Type B pancreatic cell (in vitro differentiated cells): Measurements from ENCODE around the gene SLC25A4. TPM values are rescaled to one million over a fixed set of nuclear protein-coding genes. Genes with fewer than 3 reads are reported as not detected.
A peak's percentile ranks its signal among the peaks of the same experiment; 100 is the strongest.

Experiments used
- DNase-seq: peaks from one replicate; pipeline ENCODE4 v3.0.0; 2021; ENCODE audit warnings: mixed read lengths; ENCODE audit not compliant: unreplicated experiment; ENCODE audit errors: extremely low spot score
- H3K27ac Mint-ChIP-seq: 2 replicates; pipeline ENCODE4 v1.8.0; 2021; ENCODE audit warnings: mild to moderate bottlenecking, mixed read lengths
- H3K27me3 Mint-ChIP-seq: 2 replicates; pipeline ENCODE4 v1.8.0; 2021; ENCODE audit warnings: mixed read lengths
- H3K36me3 Mint-ChIP-seq: 2 replicates; pipeline ENCODE4 v1.8.0; 2021; ENCODE audit warnings: mixed read lengths
- H3K4me1 Mint-ChIP-seq: one replicate; pipeline ENCODE4 v1.8.0; 2021; ENCODE audit warnings: mixed read lengths; ENCODE audit not compliant: unreplicated experiment
- H3K4me3 Mint-ChIP-seq: 2 replicates; pipeline ENCODE4 v1.8.0; 2021; ENCODE audit warnings: mild to moderate bottlenecking, mixed read lengths
- H3K9me3 Mint-ChIP-seq: 2 replicates; pipeline ENCODE4 v1.8.0; 2021; ENCODE audit warnings: mixed read lengths
- long read RNA-seq: library from polyadenylated mRNA; unstranded; transcript quantifications from one replicate; pipeline ENCODE4 v2.0.0, GENCODE V29; 2020
- total RNA-seq: library from RNA; stranded (reverse); gene quantifications from 2 replicates; pipeline ENCODE4 v1.2.1, GENCODE V29; 2021; ENCODE audit warnings: low replicate concordance
- TF ChIP-seq, protein P1 (sequence below): fragments of 200-600 bp; sonication (generic); conservative IDR thresholded peaks from 2 replicates; pipeline ENCODE4 v1.5.0; 2021; ENCODE audit warnings: antibody characterized with exemption, mild to moderate bottlenecking

Gene SLC25A4
- 31.0 and 40.8 TPM in 2 replicates for total RNA-seq
- long read RNA-seq, full-length matches to known transcripts: 313 of 347 reads
- long read RNA-seq, partial matches to known transcripts: 8 of 347 reads
- long read RNA-seq, other reads (novel, unspliced or antisense): 26 of 347 reads

- TF ChIP-seq, protein P1, sequence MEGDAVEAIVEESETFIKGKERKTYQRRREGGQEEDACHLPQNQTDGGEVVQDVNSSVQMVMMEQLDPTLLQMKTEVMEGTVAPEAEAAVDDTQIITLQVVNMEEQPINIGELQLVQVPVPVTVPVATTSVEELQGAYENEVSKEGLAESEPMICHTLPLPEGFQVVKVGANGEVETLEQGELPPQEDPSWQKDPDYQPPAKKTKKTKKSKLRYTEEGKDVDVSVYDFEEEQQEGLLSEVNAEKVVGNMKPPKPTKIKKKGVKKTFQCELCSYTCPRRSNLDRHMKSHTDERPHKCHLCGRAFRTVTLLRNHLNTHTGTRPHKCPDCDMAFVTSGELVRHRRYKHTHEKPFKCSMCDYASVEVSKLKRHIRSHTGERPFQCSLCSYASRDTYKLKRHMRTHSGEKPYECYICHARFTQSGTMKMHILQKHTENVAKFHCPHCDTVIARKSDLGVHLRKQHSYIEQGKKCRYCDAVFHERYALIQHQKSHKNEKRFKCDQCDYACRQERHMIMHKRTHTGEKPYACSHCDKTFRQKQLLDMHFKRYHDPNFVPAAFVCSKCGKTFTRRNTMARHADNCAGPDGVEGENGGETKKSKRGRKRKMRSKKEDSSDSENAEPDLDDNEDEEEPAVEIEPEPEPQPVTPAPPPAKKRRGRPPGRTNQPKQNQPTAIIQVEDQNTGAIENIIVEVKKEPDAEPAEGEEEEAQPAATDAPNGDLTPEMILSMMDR: peak; percentile 72
- H3K9me3 Mint-ChIP-seq: no peaks in the 10 kb centered on the region
- peaks cover 12% of the 10 kb centered on the region for H3K27me3 Mint-ChIP-seq
- peaks cover 10% of the 10 kb centered on the region for H3K4me1 Mint-ChIP-seq
- peaks cover 4% of the 10 kb centered on the region for H3K36me3 Mint-ChIP-seq
- H3K27ac Mint-ChIP-seq: peak within 1 kb of the TSS; percentile 85
- peak within 1 kb of the TSS; percentile 92 for H3K4me3 Mint-ChIP-seq
- DNase-seq: peak; percentile 92
These were observed at the start of gene SLC25A4 for GRCh38 chr4:185142912-185143600. Gene SLC25A4 (plus strand): TSS chr4:185143266. CDS start chr4:185143373, 107 bp downstream.

GRCh38 chr4:185093603-185094002, 49.5 kb upstream of the SLC25A4 start:
- TF ChIP-seq, protein P1: no peak
- peaks cover 17% of the 10 kb centered on the region for H3K27me3 Mint-ChIP-seq
- no peaks in the 10 kb centered on the region for H3K36me3 Mint-ChIP-seq
- H3K9me3 Mint-ChIP-seq: no peaks in the 10 kb centered on the region
- no peak for DNase-seq
- no peak overlapping the region for H3K4me3 Mint-ChIP-seq
- no peak overlapping the region for H3K27ac Mint-ChIP-seq
- no peaks in the 10 kb centered on the region for H3K4me1 Mint-ChIP-seq

- H3K36me3 Mint-ChIP-seq: no peaks in the 10 kb centered on the region
- H3K4me1 Mint-ChIP-seq: no peaks in the 10 kb centered on the region
- H3K27ac Mint-ChIP-seq: no peak overlapping the region
- H3K4me3 Mint-ChIP-seq: no peak overlapping the region
- no peaks in the 10 kb centered on the region for H3K9me3 Mint-ChIP-seq
- H3K27me3 Mint-ChIP-seq: peaks cover 8% of the 10 kb centered on the region
- no peak for DNase-seq
- TF ChIP-seq, protein P1: peak; percentile 85
These were observed 46.9 kb upstream of the SLC25A4 start for GRCh38 chr4:185096032-185096653.

DNA sequence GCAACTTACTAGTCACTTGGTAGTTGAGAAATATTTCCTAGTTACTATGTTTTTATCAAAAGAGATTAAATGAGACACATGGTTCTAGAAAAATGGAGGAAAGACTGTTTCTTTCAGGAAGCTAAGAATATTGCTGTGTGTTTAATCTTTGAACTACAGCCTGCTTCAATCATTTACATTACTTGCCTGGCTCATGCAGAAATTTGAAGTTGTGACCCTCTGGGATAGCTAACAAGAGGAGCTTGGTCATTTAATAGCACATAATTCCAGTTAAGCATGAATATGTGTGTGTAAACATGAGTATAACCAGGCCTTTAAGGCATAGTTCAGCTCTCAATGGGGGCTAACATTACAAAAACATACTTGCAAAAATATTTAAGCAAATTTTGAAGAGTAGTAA, 44.6 kb upstream of the SLC25A4 start:
- Mint-ChIP-seq H3K27me3 (peaks cover 5% of the 10 kb centered on the region), H3K4me3 (no peak overlapping the region), H3K36me3 (no peaks in the 10 kb centered on the region), H3K4me1 (no peaks in the 10 kb centered on the region), H3K27ac (no peak overlapping the region), H3K9me3 (no peaks in the 10 kb centered on the region)
- TF ChIP-seq, protein P1: no peak
- no peak for DNase-seq

DNA sequence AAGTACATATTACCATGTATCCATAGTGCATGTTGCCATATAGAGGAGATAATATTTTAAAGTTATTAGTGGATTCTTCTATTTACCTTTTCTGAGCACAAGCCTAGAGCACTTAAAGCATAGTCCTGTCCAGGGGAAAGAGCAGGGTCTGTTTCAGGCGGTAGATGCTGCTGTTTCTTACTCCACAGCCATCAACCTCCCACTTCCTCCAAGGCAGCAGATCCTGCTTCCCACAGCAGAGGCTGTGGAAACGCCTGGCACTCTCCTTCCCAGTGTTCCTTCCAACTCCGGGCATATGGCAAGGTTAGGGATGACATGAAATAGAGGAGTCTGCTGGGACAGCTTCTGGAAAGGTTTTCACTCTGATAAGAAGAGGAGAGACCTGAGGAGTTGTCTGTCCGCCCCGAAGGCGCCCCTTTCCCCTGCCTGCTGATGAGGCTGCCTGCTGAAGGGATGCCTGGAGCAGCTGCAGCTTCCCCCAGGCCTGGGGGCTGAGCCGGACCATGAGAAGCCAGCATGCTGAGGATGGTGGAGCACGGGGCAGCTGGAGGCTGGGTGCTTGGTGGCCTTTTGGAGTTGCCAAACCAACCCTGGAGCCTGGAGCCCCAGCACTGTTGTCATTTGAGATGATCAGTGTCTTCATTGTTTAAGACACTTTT, 43.9 kb upstream of the SLC25A4 start:
- Mint-ChIP-seq H3K27me3 (peaks cover 3% of the 10 kb centered on the region), H3K36me3 (no peaks in the 10 kb centered on the region), H3K9me3 (no peaks in the 10 kb centered on the region), H3K27ac (no peak overlapping the region), H3K4me3 (no peak overlapping the region), H3K4me1 (no peaks in the 10 kb centered on the region)
- no peak for DNase-seq
- TF ChIP-seq, protein P1: no peak
